ENCODE results near the gene TMUB2. TPM values are rescaled to one million over a fixed set of nuclear protein-coding genes. Genes with fewer than 3 reads are reported as not detected.

TMUB2 gene
- total RNA-seq, 1 donor from 2014 or later, result 41.9 TPM

DNA sequence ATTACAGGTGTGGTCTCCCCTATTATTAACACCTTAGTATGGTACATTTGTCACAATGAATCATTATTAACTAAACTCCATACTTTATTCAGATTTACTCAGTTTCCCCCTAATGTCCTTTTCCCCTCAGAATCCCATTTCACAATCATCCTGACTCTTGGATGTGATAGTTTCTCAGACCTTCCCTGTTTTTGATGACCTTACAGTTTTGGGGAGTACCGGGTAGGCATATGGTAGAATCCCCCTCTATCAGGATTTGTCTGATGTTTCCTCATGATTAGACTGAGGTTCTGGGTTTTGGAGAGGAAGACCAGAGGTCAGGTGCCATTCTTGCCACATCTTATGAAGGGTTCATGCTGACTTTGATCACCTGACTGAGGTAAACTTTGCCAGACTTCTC lies 22.3 kb upstream of the TMUB2 start:
- no peaks in the 10 kb centered on the region for H3K9me3 ChIP-seq
- ATAC-seq, result no peak
- H3K36me3 ChIP-seq, result no peaks in the 10 kb centered on the region
- peaks cover 4% of the 10 kb centered on the region for H3K4me1 ChIP-seq
- intact Hi-C loops (cut with DNase I), result no loop called here
- no peak for DNase-seq
- H3K4me3 ChIP-seq, result no peak overlapping the region
- no peaks in the 10 kb centered on the region for H3K27me3 ChIP-seq (ENCODE audit: low read depth)
- TF ChIP-seq, protein P1, sequence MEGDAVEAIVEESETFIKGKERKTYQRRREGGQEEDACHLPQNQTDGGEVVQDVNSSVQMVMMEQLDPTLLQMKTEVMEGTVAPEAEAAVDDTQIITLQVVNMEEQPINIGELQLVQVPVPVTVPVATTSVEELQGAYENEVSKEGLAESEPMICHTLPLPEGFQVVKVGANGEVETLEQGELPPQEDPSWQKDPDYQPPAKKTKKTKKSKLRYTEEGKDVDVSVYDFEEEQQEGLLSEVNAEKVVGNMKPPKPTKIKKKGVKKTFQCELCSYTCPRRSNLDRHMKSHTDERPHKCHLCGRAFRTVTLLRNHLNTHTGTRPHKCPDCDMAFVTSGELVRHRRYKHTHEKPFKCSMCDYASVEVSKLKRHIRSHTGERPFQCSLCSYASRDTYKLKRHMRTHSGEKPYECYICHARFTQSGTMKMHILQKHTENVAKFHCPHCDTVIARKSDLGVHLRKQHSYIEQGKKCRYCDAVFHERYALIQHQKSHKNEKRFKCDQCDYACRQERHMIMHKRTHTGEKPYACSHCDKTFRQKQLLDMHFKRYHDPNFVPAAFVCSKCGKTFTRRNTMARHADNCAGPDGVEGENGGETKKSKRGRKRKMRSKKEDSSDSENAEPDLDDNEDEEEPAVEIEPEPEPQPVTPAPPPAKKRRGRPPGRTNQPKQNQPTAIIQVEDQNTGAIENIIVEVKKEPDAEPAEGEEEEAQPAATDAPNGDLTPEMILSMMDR (IDR thresholded peaks at IDR 0.05), result no peak
- no peak overlapping the region for H3K27ac ChIP-seq

- Histone ChIP-seq H3K9me3 (no peaks in the 10 kb centered on the region), H3K27ac (no peak overlapping the region), H3K4me1 (peaks cover 13% of the 10 kb centered on the region), H3K36me3 (no peaks in the 10 kb centered on the region), H3K27me3 (ENCODE audit: low read depth) (no peaks in the 10 kb centered on the region), H3K4me3 (no peak overlapping the region)
- intact Hi-C loops (cut with DNase I), result no loop called here
- DNase-seq, result no peak
- TF ChIP-seq, protein P1 (IDR thresholded peaks at IDR 0.05), result no peak
- peak in 1 of 2 donors; percentile 52 for ATAC-seq
Observed at GRCh38 chr17:44167181-44167861, 19.5 kb upstream of the TMUB2 start.

DNA sequence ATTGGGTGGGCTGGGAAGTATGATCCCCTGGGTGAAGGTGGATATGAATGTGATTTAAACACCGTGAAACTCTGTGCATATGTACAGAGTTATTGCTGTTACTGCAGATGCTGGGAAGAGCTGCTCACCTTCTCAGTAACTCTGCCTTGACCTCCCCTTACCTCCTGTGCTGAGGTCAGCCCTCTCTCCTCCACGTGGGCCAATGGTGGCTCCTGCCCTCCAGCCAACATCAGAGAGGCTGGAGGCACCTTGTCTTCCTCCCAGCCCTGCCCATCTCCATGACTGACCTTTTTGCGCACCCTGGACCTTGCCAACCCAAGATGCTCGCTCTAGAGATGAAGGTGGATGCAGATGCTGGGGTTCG lies 16.7 kb upstream of the TMUB2 start:
- Histone ChIP-seq H3K4me3 (no peak overlapping the region), H3K4me1 (peaks cover 13% of the 10 kb centered on the region), H3K27ac (no peak overlapping the region), H3K9me3 (no peaks in the 10 kb centered on the region), H3K36me3 (no peaks in the 10 kb centered on the region), H3K27me3 (ENCODE audit: low read depth) (no peaks in the 10 kb centered on the region)
- DNase-seq (no peak), ATAC-seq (no peak)
- intact Hi-C loops (cut with DNase I), result no loop called here
- TF ChIP-seq, protein P1 (IDR thresholded peaks at IDR 0.05), result no peak

- Histone ChIP-seq H3K9me3 (no peaks in the 10 kb centered on the region), H3K36me3 (no peaks in the 10 kb centered on the region), H3K4me1 (peaks cover 13% of the 10 kb centered on the region), H3K4me3 (peak within 1 kb of the TSS; percentile 17), H3K27me3 (ENCODE audit: low read depth) (no peaks in the 10 kb centered on the region), H3K27ac (no peak within 1 kb of the TSS)
- DNase-seq, result no peak
- peak in 1 of 2 donors; percentile 5 for ATAC-seq
- TF ChIP-seq, protein P1 (IDR thresholded peaks at IDR 0.05), result no peak
- intact Hi-C loops (cut with DNase I), result no loop called here
Observed at GRCh38 chr17:44170499-44171201, 16.1 kb upstream of the TMUB2 start, which contains the start of gene ASB16. Gene ASB16, plus strand, starts transcription at chr17:44170704. Its CDS starts 86 bp downstream, at chr17:44170790.

DNA sequence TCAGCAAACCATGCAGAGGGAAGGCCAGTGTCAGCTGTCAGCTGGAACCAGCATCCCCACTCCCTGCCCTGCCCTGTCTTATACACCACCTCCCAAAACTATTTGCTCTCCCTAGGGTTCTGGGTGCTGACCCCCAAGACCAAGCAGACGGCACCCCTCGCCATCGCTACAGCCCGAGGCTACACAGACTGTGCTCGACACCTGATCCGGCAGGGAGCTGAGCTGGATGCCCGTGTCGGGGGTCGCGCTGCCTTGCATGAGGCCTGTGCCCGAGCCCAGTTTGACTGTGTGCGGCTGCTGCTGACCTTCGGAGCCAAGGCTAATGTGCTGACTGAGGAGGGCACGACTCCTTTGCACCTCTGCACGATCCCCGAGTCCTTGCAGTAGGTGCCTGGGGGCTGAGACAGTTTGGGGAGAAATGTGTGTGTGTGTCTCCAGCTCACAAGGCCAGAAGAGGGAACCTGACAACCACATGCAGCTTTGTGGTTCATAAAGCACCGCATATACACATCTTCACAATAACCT lies 14.8 kb upstream of the TMUB2 start:
- no peak overlapping the region for H3K27ac ChIP-seq
- ATAC-seq, result no peak
- intact Hi-C loops (cut with DNase I), result no loop called here
- no peaks in the 10 kb centered on the region for H3K9me3 ChIP-seq
- TF ChIP-seq, protein P1 (IDR thresholded peaks at IDR 0.05), result no peak
- DNase-seq, result no peak
- peaks cover 13% of the 10 kb centered on the region for H3K4me1 ChIP-seq
- H3K27me3 ChIP-seq (ENCODE audit: low read depth), result no peaks in the 10 kb centered on the region
- no peak overlapping the region for H3K4me3 ChIP-seq
- peaks cover 6% of the 10 kb centered on the region for H3K36me3 ChIP-seq

Data from lower lobe of right lung (tissue), 2 donors.